Psoas muscle (tissue), 8 donors: ENCODE measurements around the gene THUMPD1. TPM values are rescaled to one million over a fixed set of nuclear protein-coding genes. Genes with fewer than 3 reads are reported as not detected.
"Not testable (repeated sequence)": the region's sequence is repeated elsewhere in the genome, so short reads cannot be mapped to it uniquely, and the experiment has no call there.

Experiments used
- ATAC-seq, 4 donors: fragments of 200-7000 bp; cut with Tn5 transposase; one replicate each; pipeline ENCODE4 v1.9.1; 2020; ENCODE audit warnings: moderate library complexity in 3 of 4, mild to moderate bottlenecking in 2 of 4
- DNase-seq, 2 donors: peaks; one replicate each; pipeline ENCODE4 v3.0.0-alpha.2; 2020
- H3K27ac ChIP-seq: fragments of 200-600 bp; one replicate; pipeline ENCODE4 v1.8.0; 2022
- H3K27me3 ChIP-seq, 3 donors: fragments of 200-600 bp in 1 of 3; one replicate each; pipeline versions ENCODE4 v1.6.1 to v1.8.0; 2013 to 2022; ENCODE audit warnings: low read length in 2 of 3, mild to moderate bottlenecking in 2 of 3, moderate library complexity in 1 of 3; ENCODE audit not compliant: insufficient read depth in 3 of 3
- H3K36me3 ChIP-seq, 2 donors: fragments of 200-600 bp in 1 of 2; one replicate each; pipeline versions ENCODE4 v1.6.1 to v1.8.0; 2013 to 2022; ENCODE audit warnings: low read depth in 1 of 2, mild to moderate bottlenecking in 1 of 2, moderate library complexity in 1 of 2; ENCODE audit not compliant: insufficient read depth in 1 of 2
- H3K4me1 ChIP-seq: fragments of 200-600 bp; one replicate; pipeline ENCODE4 v1.8.0; 2022
- H3K4me3 ChIP-seq: fragments of 200-600 bp; one replicate; pipeline ENCODE4 v1.8.0; 2022; ENCODE audit warnings: mild to moderate bottlenecking
- H3K9me3 ChIP-seq: fragments of 200-600 bp; one replicate; pipeline ENCODE4 v1.8.0; 2022
- WGBS, 3 donors: extraction: QIAGEN DNeasy Blood & Tissue Kit; methylation state at CpG; one replicate each; pipeline versions ENCODE4 v1.1.6 to v1.1.7; 2013; 5-methylcytosine and 5-hydroxymethylcytosine counted together
- intact Hi-C, 2 donors: fragments of 100-400 bp; cut with DNase I; formaldehyde crosslinking; loops; one replicate each; pipeline versions ENCODE4 v1.11.0 to v1.14.2; 2022
- polyA plus RNA-seq, 3 donors: library from polyadenylated mRNA; stranded (reverse); fragments of 200-250 nt; gene quantifications; one replicate each; pipeline ENCODE4 v1.2.3, GENCODE V29; 2013
- total RNA-seq, 4 donors: library from RNA; stranded (reverse); fragmentation: NEBNext Ultra II Directional in 2 of 4; extraction: Animal tissue kit (Norgen Biotek cat#: 25700) in 2 of 4; gene quantifications; one replicate each; pipeline versions ENCODE4 v1.2.1 to v1.2.4, GENCODE V29; 2021 to 2023
- TF ChIP-seq, protein P1 (sequence below): fragments of 200-600 bp; IDR thresholded peaks from one replicate; pipeline ENCODE4 v1.8.0; 2022; ENCODE audit warnings: antibody characterized with exemption
- donor health status: healthy with polysubstance abuse.
- donor health status: DM: no; HTN: no; CAD: no; lungs with moderate emphysema.
- donor health status: Bipolar disorder and iron deficiency.
- donor health status: healthy.
- donor health status: DM: yes; HTN: yes; CAD: no.
- donor health status: DM: no; HTN: no; CAD: no.
- donor health status: DM: no; HTN: no; CAD: no.
- donor health status: DM: yes; HTN: yes; CAD: no.

Gene THUMPD1
- total and polyA plus RNA-seq, 7 donors, result 13.0 to 29.5 (median 20.5) TPM

DNA sequence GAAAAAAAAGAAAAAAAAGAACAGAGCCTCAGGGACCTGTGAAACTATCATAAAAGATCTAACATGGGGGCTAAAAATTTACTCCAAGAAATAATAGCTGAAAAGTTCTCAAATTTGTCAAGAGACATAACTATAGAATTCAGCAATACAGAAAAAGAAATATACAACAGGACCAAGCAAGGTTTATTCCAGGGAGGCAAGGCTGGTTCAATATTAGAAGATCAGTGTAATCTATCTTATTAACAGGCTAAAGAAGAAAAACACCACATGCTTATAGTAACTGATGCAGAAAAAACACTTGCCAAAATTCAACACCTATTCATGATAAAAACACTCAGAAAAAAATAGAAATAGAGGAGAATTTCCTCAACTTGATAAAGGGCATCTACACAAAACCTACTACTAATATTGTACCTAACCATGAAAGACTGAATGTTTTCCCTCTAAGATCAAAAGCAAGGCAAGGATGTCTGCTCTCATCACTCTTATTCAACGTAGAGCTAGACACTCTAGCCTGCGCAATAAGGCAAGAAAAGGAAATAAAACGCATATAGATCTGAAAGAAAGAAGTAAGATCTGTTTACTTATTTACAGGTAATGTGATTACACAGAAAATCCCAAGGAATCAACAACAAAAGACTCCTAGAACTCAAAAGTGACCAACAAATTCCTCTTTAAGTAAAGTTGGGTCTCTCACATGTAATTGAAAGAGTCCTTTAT is 20.9 kb upstream of the THUMPD1 start:
- Histone ChIP-seq H3K9me3 (no peaks in the 10 kb centered on the region), H3K27ac (no peak overlapping the region), H3K4me3 (no peak overlapping the region), H3K36me3 (no peaks in the 10 kb centered on the region), H3K27me3 (no peaks in the 10 kb centered on the region), H3K4me1 (no peaks in the 10 kb centered on the region)
- TF ChIP-seq, protein P1, sequence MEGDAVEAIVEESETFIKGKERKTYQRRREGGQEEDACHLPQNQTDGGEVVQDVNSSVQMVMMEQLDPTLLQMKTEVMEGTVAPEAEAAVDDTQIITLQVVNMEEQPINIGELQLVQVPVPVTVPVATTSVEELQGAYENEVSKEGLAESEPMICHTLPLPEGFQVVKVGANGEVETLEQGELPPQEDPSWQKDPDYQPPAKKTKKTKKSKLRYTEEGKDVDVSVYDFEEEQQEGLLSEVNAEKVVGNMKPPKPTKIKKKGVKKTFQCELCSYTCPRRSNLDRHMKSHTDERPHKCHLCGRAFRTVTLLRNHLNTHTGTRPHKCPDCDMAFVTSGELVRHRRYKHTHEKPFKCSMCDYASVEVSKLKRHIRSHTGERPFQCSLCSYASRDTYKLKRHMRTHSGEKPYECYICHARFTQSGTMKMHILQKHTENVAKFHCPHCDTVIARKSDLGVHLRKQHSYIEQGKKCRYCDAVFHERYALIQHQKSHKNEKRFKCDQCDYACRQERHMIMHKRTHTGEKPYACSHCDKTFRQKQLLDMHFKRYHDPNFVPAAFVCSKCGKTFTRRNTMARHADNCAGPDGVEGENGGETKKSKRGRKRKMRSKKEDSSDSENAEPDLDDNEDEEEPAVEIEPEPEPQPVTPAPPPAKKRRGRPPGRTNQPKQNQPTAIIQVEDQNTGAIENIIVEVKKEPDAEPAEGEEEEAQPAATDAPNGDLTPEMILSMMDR, result no peak
- ATAC-seq (no peak), DNase-seq (no peak)
- WGBS, 3 donors, result 90 to 98% (median 96%) methylated on average over 3 of the region's 3 CpGs
- intact Hi-C loops, result no loop called here

DNA sequence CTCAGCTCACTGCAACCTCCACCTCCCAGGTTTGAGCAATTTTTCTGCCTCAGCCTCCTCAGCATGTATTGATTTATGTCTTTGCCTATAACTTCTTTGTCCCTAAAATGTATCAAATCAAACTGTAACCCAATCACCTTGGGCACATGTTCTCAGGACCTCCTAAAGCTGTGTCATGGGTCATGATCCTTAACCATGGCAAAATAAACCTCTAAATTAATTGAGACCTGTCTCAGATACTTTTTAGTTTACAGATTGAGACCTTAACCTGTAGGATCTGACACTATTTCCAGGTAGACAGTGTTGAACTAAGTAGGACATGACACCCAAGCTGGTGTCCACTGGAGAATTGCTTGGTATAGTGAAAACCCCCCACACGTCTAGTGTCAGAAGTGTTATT is 19.6 kb upstream of the THUMPD1 start:
- no peaks in the 10 kb centered on the region for H3K9me3 ChIP-seq
- H3K27ac ChIP-seq, result no peak overlapping the region
- no peak overlapping the region for H3K4me3 ChIP-seq
- intact Hi-C loops, result no loop called here
- DNase-seq, result no peak
- H3K36me3 ChIP-seq, result no peaks in the 10 kb centered on the region
- no peak for ATAC-seq
- no peaks in the 10 kb centered on the region for H3K4me1 ChIP-seq
- H3K27me3 ChIP-seq, result no peaks in the 10 kb centered on the region
- WGBS, 3 donors, result 74 to 84% (median 82%) methylated on average over 1 of the region's 1 CpG
- TF ChIP-seq, protein P1, result no peak

DNA sequence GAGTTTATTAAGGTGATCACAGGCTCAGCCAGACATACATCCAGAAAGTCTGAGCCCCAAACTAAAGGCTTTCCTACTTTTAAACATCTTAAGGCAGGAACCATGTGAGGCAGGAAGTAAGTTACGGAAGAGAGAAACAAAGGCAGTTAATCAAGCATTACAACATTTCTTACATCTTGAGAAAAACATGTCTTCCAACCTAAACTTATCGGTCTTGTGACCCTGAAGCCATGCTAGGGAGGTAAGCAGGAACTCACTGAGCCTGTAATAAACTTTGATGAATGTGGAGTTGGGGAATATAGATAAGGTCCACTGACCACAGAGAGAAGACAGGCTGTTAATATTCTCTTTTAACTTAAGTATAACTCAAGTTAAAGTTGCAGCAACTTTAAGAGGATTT is 18.7 kb upstream of the THUMPD1 start:
- TF ChIP-seq, protein P1, result no peak
- H3K36me3 ChIP-seq, result no peaks in the 10 kb centered on the region
- H3K27me3 ChIP-seq, result no peaks in the 10 kb centered on the region
- intact Hi-C loops, result no loop called here
- no peaks in the 10 kb centered on the region for H3K9me3 ChIP-seq
- 63 to 80% (median 77%) methylated on average over 2 of the region's 2 CpGs for WGBS, 3 donors
- no peaks in the 10 kb centered on the region for H3K4me1 ChIP-seq
- ATAC-seq, result no peak
- DNase-seq, result no peak
- no peak overlapping the region for H3K27ac ChIP-seq
- H3K4me3 ChIP-seq, result no peak overlapping the region

DNA sequence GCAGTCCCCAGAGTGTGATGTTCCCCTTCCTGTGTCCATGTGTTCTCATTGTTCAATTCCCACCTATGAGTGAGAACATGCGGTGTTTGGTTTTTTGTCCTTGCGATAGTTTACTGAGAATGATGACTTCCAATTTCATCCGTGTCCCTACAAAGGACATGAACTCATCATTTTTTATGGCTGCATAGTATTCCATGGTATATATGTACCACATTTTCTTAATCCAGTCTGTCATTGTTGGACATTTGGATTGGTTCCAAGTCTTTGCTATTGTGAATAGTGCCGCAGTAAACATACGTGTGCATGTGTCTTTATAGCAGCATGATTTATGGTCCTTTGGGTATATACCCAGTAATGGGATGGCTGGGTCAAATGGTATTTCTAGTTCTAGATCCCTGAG is 14.2 kb upstream of the THUMPD1 start:
- H3K36me3 ChIP-seq, H3K9me3 ChIP-seq, H3K4me1 ChIP-seq, H3K27me3 ChIP-seq, H3K27ac ChIP-seq, ATAC-seq, H3K4me3 ChIP-seq, DNase-seq, intact Hi-C loops: not testable (repeated sequence)
- WGBS, 3 donors, result 80 to 91% (median 90%) methylated on average over 3 of the region's 5 CpGs

DNA sequence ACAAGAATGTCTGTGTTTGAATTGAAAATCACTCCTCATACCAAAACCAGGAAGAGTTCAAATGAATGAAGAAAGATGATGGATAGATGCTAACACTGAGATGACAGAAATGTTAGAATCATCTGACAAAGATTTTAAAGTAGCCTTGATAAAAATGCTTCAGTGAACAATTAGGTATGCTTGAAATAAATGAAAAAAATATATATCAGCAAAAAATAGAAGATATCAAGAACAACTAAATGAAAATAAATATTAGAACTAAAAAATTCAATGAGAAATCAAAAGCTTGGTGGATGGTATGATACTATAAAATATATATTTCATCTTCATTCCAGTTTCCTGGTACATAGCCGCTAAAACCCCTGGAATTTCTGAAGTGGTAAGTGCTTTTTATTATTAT is 13.6 kb upstream of the THUMPD1 start:
- no peaks in the 10 kb centered on the region for H3K9me3 ChIP-seq
- TF ChIP-seq, protein P1, result no peak
- DNase-seq (no peak), ATAC-seq (no peak)
- H3K4me1 ChIP-seq, result no peaks in the 10 kb centered on the region
- no peak overlapping the region for H3K27ac ChIP-seq
- WGBS, 3 donors, result 81 to 94% (median 88%) methylated on average over 1 of the region's 1 CpG
- no peaks in the 10 kb centered on the region for H3K27me3 ChIP-seq
- no peak overlapping the region for H3K4me3 ChIP-seq
- H3K36me3 ChIP-seq, result no peaks in the 10 kb centered on the region
- intact Hi-C loops, result no loop called here
